ENCODE measurements around the gene OXSR1. TPM values are rescaled to one million over a fixed set of nuclear protein-coding genes. Genes with fewer than 3 reads are reported as not detected.

Gene OXSR1
- total RNA-seq, 6 experiments from 2014 or later: 48.5 to 54.3 (median 51.5) TPM

DNA sequence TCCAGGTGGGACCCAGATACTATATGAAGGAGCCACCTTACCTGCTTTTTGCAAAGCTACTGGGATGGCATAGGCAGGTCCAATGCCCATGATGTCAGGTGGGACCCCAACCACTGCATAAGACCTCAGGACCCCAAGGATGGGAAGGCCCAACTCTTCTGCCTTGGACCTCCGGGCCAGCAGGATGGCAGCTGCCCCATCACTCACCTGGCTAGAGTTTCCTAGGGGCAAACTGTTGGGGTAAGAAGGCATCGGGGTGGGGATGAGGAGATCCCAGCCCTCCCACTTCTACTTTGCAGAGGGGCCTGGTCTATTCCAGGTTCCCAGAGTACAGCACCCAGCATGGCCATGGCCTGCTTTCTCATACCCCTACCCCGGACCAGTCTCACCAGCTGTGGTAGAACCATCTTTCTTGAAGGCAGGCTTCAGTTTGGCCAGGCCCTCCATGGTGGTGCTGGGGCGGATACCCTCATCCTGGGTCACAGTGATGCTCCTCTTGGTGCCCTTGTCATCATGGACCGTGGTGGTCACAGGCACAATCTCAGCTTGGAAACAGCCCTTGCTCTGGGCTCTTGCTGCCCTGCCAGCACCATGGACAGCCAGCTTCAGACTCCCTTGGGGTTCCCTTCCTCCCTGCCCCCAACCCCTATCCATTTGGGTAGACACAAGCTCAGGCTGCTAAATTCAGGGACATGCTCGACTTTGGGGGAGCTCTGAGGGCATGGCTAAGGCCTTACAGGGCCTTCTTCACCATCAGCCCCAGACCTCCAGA lies 39.0 kb upstream of the OXSR1 start:
- H3K27ac Mint-ChIP-seq: no peak overlapping the region
- H3K9me3 Mint-ChIP-seq: no peaks in the 10 kb centered on the region
- no peak overlapping the region for H3K4me3 Mint-ChIP-seq
- no peak for DNase-seq
- no peaks in the 10 kb centered on the region; the same call in 1 of the 2 replicates for H3K27me3 Mint-ChIP-seq (ENCODE audit: insufficient read depth)
- peaks cover 13% of the 10 kb centered on the region; the same call in 1 of the 2 replicates for H3K36me3 Mint-ChIP-seq (ENCODE audit: low read depth)
- TF ChIP-seq, protein P1, sequence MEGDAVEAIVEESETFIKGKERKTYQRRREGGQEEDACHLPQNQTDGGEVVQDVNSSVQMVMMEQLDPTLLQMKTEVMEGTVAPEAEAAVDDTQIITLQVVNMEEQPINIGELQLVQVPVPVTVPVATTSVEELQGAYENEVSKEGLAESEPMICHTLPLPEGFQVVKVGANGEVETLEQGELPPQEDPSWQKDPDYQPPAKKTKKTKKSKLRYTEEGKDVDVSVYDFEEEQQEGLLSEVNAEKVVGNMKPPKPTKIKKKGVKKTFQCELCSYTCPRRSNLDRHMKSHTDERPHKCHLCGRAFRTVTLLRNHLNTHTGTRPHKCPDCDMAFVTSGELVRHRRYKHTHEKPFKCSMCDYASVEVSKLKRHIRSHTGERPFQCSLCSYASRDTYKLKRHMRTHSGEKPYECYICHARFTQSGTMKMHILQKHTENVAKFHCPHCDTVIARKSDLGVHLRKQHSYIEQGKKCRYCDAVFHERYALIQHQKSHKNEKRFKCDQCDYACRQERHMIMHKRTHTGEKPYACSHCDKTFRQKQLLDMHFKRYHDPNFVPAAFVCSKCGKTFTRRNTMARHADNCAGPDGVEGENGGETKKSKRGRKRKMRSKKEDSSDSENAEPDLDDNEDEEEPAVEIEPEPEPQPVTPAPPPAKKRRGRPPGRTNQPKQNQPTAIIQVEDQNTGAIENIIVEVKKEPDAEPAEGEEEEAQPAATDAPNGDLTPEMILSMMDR (IDR thresholded peaks at IDR 0.05): no peak
- no peaks in the 10 kb centered on the region for H3K4me1 Mint-ChIP-seq (ENCODE audit: low read depth)

DNA sequence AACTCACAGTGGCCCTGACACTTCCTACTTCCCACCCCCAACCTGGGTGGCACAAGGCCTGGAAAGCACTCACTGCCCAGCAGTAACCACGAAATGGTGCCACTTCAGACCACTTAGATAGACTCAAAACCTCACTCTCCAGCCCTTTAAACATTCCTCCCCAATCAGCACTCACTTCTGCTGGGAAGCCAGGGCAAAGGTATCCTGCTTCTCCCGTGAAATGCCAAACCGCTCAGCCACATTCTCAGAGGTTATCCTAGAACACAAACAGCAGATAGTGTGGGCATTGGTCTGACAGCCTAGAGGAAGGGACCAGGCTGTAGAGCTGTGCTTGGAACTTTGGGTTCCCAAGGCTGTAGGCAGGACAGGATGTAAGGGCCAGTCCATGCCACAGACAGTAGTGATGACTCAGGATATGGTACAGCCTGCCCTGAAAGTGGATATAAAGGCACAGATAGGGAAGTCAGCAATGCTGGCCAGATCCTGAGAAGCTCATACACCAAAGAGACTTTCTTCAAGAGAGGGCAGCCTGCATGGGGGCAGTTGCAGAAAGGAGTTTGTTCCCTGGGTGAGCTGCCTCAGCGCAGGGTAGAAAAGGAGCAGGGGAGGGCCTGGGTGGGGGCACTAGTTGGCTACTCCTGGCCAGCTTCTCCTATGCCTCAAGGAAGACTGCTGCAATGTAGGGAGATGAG lies 37.6 kb upstream of the OXSR1 start:
- H3K4me1 Mint-ChIP-seq (ENCODE audit: low read depth): peaks cover under 1% of the 10 kb centered on the region; the same call in 1 of the 2 replicates
- no peak for DNase-seq
- H3K27me3 Mint-ChIP-seq (ENCODE audit: insufficient read depth): no peaks in the 10 kb centered on the region; the same call in 1 of the 2 replicates
- TF ChIP-seq, protein P1 (IDR thresholded peaks at IDR 0.05): no peak
- no peak overlapping the region for H3K4me3 Mint-ChIP-seq
- H3K36me3 Mint-ChIP-seq (ENCODE audit: low read depth): peaks cover 13% of the 10 kb centered on the region; the same call in 1 of the 2 replicates
- no peaks in the 10 kb centered on the region for H3K9me3 Mint-ChIP-seq
- H3K27ac Mint-ChIP-seq: no peak overlapping the region

DNA sequence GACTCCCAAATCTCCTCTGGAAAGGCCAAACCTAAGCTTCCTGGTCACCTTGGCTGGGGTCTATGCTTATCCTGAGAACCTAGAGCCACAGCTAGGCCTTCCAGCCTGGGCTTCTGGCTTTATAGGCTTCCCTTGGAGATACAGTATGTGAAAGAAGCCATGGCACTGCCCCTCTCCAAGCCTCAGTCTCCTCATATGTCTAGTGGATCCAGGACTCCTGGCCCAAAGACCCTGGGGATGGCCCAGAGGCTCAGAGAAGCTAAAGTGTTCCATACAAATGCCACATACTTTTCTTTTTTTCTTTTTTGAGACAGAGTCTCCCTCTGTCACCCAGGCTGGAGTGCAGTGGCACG lies 37.1 kb upstream of the OXSR1 start:
- Mint-ChIP-seq H3K4me3 (no peak overlapping the region), H3K27me3 (ENCODE audit: insufficient read depth) (no peaks in the 10 kb centered on the region; the same call in 1 of the 2 replicates), H3K9me3 (no peaks in the 10 kb centered on the region), H3K4me1 (ENCODE audit: low read depth) (peaks cover 5% of the 10 kb centered on the region; the same call in 1 of the 2 replicates), H3K27ac (no peak overlapping the region), H3K36me3 (ENCODE audit: low read depth) (peaks cover 9% of the 10 kb centered on the region; the same call in 1 of the 2 replicates)
- TF ChIP-seq, protein P1 (IDR thresholded peaks at IDR 0.05): no peak
- no peak for DNase-seq

DNA sequence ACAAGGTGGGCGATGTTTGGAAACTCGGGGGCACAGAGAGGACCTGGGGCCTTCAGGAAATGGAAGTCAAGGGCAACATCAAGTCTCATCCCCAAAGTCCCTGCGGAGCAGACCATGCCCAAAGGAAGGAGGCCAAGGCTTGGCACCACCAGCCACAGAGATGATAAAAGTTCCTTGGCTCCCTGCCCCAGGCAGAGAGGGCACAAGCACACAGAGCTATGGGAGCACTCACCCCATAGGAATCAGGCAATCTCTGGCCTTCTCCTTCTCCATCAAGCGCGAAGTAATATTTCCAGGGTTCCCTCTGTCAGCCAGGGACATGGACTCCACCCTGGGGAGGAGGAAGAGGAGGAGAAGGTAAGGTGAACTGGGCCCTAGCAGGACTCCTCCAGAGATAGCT lies 36.3 kb upstream of the OXSR1 start:
- TF ChIP-seq, protein P1 (IDR thresholded peaks at IDR 0.05): no peak
- H3K4me3 Mint-ChIP-seq: no peak overlapping the region
- peaks cover 9% of the 10 kb centered on the region; the same call in 1 of the 2 replicates for H3K36me3 Mint-ChIP-seq (ENCODE audit: low read depth)
- no peaks in the 10 kb centered on the region for H3K9me3 Mint-ChIP-seq
- no peak for DNase-seq
- no peak overlapping the region for H3K27ac Mint-ChIP-seq
- peaks cover 13% of the 10 kb centered on the region for H3K4me1 Mint-ChIP-seq (ENCODE audit: low read depth)
- H3K27me3 Mint-ChIP-seq (ENCODE audit: insufficient read depth): no peaks in the 10 kb centered on the region; the same call in 1 of the 2 replicates

DNA sequence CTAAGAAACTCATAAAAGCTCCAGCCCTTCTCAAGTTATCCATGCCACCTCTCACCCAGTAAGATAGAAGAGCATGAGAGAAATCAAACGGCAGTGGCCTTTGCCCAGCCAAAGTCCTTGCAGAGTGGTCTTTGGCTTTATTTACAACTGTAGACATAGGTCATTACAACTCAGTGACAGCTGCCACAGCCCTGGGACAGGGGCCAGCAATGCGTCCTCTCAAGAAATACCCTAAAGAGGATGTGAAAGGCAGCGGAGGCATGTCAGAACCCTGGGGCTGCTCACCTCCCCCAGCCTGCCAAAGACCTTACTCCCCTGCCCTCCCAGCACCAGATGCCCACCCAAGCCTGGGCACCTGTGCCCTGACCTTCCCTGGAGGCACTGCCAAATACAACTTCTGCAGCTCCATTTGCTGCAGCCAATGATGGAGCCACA lies 34.7 kb upstream of the OXSR1 start:
- H3K4me3 Mint-ChIP-seq: no peak overlapping the region
- peaks cover 27% of the 10 kb centered on the region for H3K4me1 Mint-ChIP-seq (ENCODE audit: low read depth)
- peaks cover 9% of the 10 kb centered on the region; the same call in 1 of the 2 replicates for H3K36me3 Mint-ChIP-seq (ENCODE audit: low read depth)
- DNase-seq: no peak
- H3K27me3 Mint-ChIP-seq (ENCODE audit: insufficient read depth): no peaks in the 10 kb centered on the region; the same call in 1 of the 2 replicates
- no peaks in the 10 kb centered on the region for H3K9me3 Mint-ChIP-seq
- TF ChIP-seq, protein P1 (IDR thresholded peaks at IDR 0.05): no peak
- H3K27ac Mint-ChIP-seq: no peak overlapping the region

All from HFFc6 (cell line).